Activated CD4-positive, alpha-beta T cell treated with anti-CD3 and anti-CD28 coated beads, Interleukin-2, Interleukin-6, amounts not matched to agents 100 ng/mL and 50 ng/mL, durations not matched to agents 16 hours and 8 hours (primary cell): ENCODE measurements around the gene NR1H2.
"Not testable (repeated sequence)": the region's sequence is repeated elsewhere in the genome, so short reads cannot be mapped to it uniquely, and the experiment has no call there.

Source experiments
- DNase-seq: peaks from one replicate; pipeline ENCODE4 v3.0.0-alpha.2; 2020

The NR1H2 gene

GRCh38 chr19:50379602-50380001 is 3.3 kb downstream of the NR1H2 start:
- DNase-seq: no peak

- no peak for DNase-seq
Measured at GRCh38 chr19:50380137-50380536, 3.9 kb downstream of the NR1H2 start.

GRCh38 chr19:50380751-50381151 is 4.5 kb downstream of the NR1H2 start:
- no peak for DNase-seq

- DNase-seq: no peak
Measured at GRCh38 chr19:50381881-50382729, 5.8 kb downstream of the NR1H2 start.

- no peak for DNase-seq
Measured at GRCh38 chr19:50383001-50383851, 7.0 kb downstream of the NR1H2 start.

- DNase-seq: peak; percentile 100
Measured at GRCh38 chr19:50383852-50384684, 7.8 kb downstream of the NR1H2 start, which contains the start of gene POLD1. Gene POLD1 (plus strand): TSS chr19:50384347. CDS start chr19:50398852, 14,505 bp downstream.

DNA sequence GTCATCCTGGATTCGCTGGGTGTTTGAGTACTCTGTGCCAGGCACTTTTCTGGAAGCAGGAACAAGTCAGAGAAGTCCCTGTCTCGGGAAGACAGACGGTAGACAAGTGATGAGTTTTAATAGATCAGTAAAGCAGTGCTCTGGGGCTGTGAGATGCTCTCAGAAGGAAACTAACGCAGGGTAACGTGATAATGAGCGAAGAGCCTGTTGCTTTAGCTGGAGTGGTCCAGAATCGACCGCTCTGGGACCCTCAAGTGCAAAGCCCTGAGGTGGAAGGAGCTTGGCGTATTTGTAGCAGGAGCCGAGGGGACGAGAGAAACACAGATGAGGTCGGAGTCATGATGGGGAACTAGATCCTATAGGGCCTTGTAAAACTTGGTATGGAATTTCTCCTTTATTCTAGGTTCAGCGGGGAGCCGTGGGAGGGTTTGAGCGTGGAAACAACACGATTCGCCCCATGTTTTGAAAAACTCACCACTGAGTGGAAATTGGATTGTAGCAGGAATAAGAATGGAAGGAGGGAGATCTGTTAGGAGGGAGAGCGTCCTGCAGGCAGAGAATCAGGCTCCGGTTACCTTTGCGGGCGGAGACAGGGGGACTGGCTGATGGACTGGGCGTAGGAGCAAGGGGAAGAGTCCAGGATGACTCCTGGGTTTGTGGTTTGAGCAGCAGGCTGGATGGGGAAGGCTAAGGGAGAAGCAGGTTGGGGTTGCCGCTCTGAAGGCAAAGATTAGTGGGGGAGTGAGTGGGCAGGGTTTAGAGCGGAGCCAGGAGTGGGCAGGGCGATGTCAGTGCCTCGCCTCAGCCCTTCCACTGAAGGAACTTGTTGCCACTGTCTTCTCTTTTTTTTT is 8.7 kb downstream of the NR1H2 start:
- no peak for DNase-seq

GRCh38 chr19:50387176-50387867 is 11.1 kb downstream of the NR1H2 start:
- DNase-seq: no peak

DNA sequence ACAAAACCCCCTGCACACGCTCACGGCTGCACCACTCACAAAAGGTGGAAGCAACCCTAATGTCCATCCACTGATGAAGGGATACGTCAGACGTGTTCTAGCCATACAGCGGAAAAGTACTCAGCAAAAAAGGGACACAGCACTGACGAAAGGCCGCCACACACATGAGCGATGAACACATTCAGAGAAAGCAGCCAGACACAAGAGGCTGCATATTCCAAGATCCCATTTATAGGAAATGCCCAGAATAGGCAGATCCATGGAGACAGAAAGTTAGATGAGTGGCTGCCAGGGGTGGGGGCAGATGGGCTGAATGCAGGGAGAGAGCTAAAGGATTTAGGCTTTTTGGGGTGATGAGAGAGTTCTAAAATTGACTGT is 11.6 kb downstream of the NR1H2 start:
- no peak for DNase-seq

- not testable (repeated sequence) for DNase-seq
Measured at GRCh38 chr19:50390295-50390694, 14.0 kb downstream of the NR1H2 start.

- not testable (repeated sequence) for DNase-seq
Measured at GRCh38 chr19:50390952-50391351, 14.7 kb downstream of the NR1H2 start.

DNA sequence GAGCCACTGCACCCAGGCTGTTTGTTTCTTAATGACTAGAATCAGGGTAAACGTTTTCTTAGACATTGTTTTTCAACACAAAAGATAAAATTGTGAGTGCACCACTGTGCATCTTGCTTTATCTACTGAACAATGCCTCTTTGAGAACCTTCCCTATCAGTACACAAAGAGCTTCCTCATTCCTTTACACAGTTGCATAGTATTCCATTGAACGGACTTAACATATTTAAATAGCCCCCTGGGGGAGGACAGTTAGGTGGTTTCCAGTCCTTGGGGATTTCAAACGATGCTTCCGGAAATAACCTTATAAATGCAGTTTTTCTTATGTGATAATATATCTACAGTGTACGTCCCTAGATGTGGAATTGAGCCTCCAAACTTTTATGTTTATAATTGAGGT is 16.5 kb downstream of the NR1H2 start:
- DNase-seq: no peak

DNA sequence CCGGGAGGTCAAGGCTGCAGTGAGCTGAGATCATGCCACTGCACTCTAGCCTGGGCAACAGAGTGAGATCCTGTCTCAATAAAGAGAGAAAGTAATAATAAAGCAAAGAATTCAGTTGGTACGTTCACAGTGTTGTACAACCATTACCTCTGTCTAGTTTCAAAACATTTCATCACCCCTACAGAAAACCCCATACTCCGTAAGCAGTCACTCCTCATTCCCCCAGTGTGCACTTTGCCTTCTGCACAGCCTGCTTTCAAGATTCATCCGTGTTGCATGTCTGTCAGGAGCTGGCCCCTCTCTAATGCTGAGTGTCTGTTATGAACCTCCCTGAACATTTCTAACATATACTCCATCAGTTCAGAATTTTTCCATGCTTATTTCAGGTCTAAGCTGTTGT is 17.3 kb downstream of the NR1H2 start:
- DNase-seq: no peak

DNA sequence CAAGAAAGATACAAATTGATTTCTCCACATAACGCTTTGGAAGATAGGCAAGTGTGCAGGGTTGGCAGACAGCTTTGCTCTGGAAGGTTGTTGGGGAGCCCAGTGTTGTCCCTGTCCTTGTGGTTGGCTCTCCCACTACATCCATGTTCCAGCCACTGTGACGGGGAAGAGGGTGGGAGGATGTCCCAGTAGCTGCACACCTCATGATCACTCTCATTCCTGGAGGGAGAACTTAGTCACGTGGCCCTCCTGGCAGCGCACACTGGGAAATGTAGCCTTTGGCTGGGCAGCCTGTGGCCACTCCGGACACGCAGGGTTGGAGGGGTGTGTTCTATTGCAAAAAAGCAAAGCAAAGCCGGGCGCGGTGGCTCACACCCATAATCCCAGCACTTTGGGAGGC is 17.8 kb downstream of the NR1H2 start:
- no peak for DNase-seq

GRCh38 chr19:50398675-50399367 is 22.6 kb downstream of the NR1H2 start:
- DNase-seq: no peak

DNA sequence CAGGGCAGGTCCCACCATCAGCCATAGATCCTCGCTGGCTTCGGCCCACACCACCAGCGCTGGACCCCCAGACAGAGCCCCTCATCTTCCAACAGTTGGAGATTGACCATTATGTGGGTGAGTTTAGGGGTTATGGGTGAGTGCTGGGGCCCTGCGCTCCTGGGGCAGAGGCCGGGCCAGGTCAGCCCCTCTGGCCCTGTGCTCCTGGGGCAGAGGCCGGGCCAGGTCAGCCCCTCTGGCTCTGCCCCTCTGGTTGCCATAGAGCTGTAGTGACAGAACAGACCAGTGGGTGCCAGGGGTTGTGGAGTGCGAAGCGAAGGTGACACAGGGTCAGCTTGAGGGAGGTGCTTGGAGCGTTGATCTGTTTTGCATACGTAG is 23.1 kb downstream of the NR1H2 start:
- DNase-seq: no peak

DNA sequence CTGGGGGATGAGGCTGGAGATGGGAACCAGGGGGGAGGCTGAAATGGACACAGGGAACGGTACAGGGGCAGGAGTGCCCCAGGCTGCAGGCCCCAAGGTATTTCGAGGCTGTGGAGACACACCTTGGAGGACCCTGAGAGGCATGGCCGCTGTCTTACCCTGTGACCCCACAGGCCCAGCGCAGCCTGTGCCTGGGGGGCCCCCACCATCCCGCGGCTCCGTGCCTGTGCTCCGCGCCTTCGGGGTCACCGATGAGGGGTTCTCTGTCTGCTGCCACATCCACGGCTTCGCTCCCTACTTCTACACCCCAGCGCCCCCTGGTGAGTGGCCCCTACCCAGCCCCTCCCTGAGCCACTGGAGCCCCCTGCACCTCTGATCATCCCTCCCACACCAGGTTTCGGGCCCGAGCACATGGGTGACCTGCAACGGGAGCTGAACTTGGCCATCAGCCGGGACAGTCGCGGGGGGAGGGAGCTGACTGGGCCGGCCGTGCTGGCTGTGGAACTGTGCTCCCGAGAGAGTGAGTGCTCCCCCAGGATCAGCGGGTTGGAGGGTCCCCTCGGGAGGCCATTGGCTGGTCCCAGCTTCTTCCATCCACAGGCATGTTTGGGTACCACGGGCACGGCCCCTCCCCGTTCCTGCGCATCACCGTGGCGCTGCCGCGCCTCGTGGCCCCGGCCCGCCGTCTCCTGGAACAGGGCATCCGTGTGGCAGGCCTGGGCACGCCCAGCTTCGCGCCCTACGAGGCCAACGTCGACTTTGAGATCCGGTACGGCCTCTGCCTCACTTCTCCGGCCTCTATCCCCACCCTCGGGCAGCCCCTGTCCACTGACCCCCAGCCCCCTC is 25.6 kb downstream of the NR1H2 start:
- no peak for DNase-seq

- DNase-seq: no peak
Measured at GRCh38 chr19:50402544-50403301, 26.5 kb downstream of the NR1H2 start.
